HG02763 (cell line): Measurements from ENCODE around the gene TP73.

Source experiments
- ATAC-seq: cut with Tn5 transposase; IDR thresholded peaks from one replicate; pipeline ENCODE4 v1.9.1; 2021; ENCODE audit warnings: mild to moderate bottlenecking, moderate library complexity; ENCODE audit not compliant: unreplicated experiment

TP73 gene

GRCh38 chr1:3775490-3776230 is 123.3 kb downstream of the TP73 start:
- ATAC-seq = no peak

- ATAC-seq = no peak
These were observed 124.1 kb downstream of the TP73 start for GRCh38 chr1:3776231-3776961.

GRCh38 chr1:3777078-3777547 is 124.8 kb downstream of the TP73 start:
- ATAC-seq = no peak

GRCh38 chr1:3777647-3778589 is 125.6 kb downstream of the TP73 start:
- ATAC-seq = no peak

- ATAC-seq = no peak
These were observed 126.4 kb downstream of the TP73 start for GRCh38 chr1:3778590-3779264.

GRCh38 chr1:3779265-3779911 is 127.1 kb downstream of the TP73 start:
- ATAC-seq = no peak

- no peak for ATAC-seq
These were observed 127.6 kb downstream of the TP73 start for GRCh38 chr1:3779912-3780416.

- no peak for ATAC-seq
These were observed 128.6 kb downstream of the TP73 start for GRCh38 chr1:3780901-3781300.

- no peak for ATAC-seq
These were observed 131.5 kb downstream of the TP73 start for GRCh38 chr1:3783651-3784474.

GRCh38 chr1:3785045-3785444 is 132.7 kb downstream of the TP73 start:
- no peak for ATAC-seq

- ATAC-seq = no peak
These were observed 133.3 kb downstream of the TP73 start for GRCh38 chr1:3785456-3786157.
